ENCODE measurements around the gene HNRNPK. TPM values are rescaled to one million over a fixed set of nuclear protein-coding genes. Genes with fewer than 3 reads are reported as not detected.

The HNRNPK gene
- total RNA-seq, 1 experiment from 2014 or later, result 723 TPM

DNA sequence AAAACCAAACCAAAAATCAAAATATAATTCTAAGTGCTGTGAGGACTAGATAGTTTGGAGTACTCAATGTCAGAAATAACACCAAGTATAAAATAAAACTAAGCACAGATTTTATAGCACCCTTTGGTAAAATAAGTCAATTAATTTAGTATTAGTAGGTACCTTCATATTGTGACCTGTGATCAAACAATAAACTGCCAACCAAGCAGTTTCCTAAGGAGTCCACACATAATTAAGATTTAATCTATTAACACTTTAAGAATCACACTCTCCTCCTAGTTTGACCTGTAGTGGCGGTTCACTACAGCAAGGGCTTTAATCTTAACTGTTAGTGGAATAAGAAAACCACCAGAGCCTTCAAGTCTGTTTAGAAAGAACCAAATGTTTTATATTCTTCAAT lies 2.8 kb downstream of the HNRNPK start:
- POLR2A ChIA-PET, result interaction anchor here (0.6 kb wide), 1 partner anchor 40 kb away, joined by 5 read pairs; no protein-coding TSS in a partner anchor

DNA sequence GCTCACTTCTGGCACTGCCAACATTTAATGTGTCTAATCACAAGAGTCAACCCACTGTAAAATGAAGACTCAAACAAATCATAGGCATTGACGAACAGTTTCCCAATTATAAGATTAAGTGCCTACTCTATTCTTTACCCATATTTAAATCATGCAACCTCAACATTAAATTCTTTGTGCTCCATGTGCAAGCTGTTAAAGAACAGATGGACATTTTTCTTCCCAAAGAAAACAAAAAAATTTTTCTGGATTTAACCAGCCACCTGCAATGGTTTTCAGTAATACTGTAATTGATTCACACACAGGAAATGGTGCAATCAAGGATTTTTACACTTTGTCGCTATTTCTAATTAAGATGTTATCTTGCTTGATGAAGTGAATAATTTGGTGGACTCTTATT lies 3.6 kb downstream of the HNRNPK start:
- DNase-seq (ENCODE audit: low spot score) (no peak), ATAC-seq (no peak)
- ChIA-PET CTCF (interaction anchor here (0.7 kb wide), 1 partner anchor 33 kb away, joined by 3 read pairs; no protein-coding TSS in a partner anchor), POLR2A (no interaction called here)
- Mint-ChIP-seq H3K9me3 (no peaks in the 10 kb centered on the region), H3K4me1 (peaks cover 32% of the 10 kb centered on the region), H3K27me3 (ENCODE audit: low read depth) (peaks cover 2% of the 10 kb centered on the region), H3K36me3 (peaks cover 80% of the 10 kb centered on the region), H3K27ac (peak overlapping the region; percentile 89; the same call in 1 of the 2 replicates), H3K4me3 (peak overlapping the region; percentile 99; the same call in 1 of the 2 replicates)
- TF ChIP-seq ZNF317 (CRISPR knock-in tag; IDR thresholded peaks at IDR 0.05; ENCODE audit: borderline replicate concordance, low read depth) (no peak), RELA (CRISPR knock-in tag; IDR thresholded peaks at IDR 0.05; ENCODE audit: borderline replicate concordance) (no peak), SMAD4 (CRISPR knock-in tag; IDR thresholded peaks at IDR 0.05) (no peak), ZNF121 (CRISPR knock-in tag; IDR thresholded peaks at IDR 0.05) (no peak), ZNF138 (CRISPR knock-in tag; conservative IDR thresholded peaks at IDR 0.05) (no peak), ZNF416 (CRISPR knock-in tag; IDR thresholded peaks at IDR 0.05) (no peak), RORB (CRISPR knock-in tag; IDR thresholded peaks at IDR 0.05) (no peak), NR1H2 (CRISPR knock-in tag; IDR thresholded peaks at IDR 0.05) (no peak), JAZF1 (CRISPR knock-in tag; IDR thresholded peaks at IDR 0.05) (no peak)
- TF ChIP-seq, protein P1, sequence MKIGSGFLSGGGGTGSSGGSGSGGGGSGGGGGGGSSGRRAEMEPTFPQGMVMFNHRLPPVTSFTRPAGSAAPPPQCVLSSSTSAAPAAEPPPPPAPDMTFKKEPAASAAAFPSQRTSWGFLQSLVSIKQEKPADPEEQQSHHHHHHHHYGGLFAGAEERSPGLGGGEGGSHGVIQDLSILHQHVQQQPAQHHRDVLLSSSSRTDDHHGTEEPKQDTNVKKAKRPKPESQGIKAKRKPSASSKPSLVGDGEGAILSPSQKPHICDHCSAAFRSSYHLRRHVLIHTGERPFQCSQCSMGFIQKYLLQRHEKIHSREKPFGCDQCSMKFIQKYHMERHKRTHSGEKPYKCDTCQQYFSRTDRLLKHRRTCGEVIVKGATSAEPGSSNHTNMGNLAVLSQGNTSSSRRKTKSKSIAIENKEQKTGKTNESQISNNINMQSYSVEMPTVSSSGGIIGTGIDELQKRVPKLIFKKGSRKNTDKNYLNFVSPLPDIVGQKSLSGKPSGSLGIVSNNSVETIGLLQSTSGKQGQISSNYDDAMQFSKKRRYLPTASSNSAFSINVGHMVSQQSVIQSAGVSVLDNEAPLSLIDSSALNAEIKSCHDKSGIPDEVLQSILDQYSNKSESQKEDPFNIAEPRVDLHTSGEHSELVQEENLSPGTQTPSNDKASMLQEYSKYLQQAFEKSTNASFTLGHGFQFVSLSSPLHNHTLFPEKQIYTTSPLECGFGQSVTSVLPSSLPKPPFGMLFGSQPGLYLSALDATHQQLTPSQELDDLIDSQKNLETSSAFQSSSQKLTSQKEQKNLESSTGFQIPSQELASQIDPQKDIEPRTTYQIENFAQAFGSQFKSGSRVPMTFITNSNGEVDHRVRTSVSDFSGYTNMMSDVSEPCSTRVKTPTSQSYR (CRISPR knock-in tag; IDR thresholded peaks at IDR 0.05), result no peak
- TF ChIP-seq, protein P2, sequence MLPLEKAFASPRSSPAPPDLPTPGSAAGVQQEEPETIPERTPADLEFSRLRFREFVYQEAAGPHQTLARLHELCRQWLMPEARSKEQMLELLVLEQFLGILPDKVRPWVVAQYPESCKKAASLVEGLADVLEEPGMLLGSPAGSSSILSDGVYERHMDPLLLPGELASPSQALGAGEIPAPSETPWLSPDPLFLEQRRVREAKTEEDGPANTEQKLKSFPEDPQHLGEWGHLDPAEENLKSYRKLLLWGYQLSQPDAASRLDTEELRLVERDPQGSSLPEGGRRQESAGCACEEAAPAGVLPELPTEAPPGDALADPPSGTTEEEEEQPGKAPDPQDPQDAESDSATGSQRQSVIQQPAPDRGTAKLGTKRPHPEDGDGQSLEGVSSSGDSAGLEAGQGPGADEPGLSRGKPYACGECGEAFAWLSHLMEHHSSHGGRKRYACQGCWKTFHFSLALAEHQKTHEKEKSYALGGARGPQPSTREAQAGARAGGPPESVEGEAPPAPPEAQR (CRISPR knock-in tag; IDR thresholded peaks at IDR 0.05), result no peak
- TF ChIP-seq, protein P3, sequence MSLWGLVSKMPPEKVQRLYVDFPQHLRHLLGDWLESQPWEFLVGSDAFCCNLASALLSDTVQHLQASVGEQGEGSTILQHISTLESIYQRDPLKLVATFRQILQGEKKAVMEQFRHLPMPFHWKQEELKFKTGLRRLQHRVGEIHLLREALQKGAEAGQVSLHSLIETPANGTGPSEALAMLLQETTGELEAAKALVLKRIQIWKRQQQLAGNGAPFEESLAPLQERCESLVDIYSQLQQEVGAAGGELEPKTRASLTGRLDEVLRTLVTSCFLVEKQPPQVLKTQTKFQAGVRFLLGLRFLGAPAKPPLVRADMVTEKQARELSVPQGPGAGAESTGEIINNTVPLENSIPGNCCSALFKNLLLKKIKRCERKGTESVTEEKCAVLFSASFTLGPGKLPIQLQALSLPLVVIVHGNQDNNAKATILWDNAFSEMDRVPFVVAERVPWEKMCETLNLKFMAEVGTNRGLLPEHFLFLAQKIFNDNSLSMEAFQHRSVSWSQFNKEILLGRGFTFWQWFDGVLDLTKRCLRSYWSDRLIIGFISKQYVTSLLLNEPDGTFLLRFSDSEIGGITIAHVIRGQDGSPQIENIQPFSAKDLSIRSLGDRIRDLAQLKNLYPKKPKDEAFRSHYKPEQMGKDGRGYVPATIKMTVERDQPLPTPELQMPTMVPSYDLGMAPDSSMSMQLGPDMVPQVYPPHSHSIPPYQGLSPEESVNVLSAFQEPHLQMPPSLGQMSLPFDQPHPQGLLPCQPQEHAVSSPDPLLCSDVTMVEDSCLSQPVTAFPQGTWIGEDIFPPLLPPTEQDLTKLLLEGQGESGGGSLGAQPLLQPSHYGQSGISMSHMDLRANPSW (CRISPR knock-in tag; conservative IDR thresholded peaks at IDR 0.05; ENCODE audit: low read depth), result no peak
- TF ChIP-seq, protein P4, sequence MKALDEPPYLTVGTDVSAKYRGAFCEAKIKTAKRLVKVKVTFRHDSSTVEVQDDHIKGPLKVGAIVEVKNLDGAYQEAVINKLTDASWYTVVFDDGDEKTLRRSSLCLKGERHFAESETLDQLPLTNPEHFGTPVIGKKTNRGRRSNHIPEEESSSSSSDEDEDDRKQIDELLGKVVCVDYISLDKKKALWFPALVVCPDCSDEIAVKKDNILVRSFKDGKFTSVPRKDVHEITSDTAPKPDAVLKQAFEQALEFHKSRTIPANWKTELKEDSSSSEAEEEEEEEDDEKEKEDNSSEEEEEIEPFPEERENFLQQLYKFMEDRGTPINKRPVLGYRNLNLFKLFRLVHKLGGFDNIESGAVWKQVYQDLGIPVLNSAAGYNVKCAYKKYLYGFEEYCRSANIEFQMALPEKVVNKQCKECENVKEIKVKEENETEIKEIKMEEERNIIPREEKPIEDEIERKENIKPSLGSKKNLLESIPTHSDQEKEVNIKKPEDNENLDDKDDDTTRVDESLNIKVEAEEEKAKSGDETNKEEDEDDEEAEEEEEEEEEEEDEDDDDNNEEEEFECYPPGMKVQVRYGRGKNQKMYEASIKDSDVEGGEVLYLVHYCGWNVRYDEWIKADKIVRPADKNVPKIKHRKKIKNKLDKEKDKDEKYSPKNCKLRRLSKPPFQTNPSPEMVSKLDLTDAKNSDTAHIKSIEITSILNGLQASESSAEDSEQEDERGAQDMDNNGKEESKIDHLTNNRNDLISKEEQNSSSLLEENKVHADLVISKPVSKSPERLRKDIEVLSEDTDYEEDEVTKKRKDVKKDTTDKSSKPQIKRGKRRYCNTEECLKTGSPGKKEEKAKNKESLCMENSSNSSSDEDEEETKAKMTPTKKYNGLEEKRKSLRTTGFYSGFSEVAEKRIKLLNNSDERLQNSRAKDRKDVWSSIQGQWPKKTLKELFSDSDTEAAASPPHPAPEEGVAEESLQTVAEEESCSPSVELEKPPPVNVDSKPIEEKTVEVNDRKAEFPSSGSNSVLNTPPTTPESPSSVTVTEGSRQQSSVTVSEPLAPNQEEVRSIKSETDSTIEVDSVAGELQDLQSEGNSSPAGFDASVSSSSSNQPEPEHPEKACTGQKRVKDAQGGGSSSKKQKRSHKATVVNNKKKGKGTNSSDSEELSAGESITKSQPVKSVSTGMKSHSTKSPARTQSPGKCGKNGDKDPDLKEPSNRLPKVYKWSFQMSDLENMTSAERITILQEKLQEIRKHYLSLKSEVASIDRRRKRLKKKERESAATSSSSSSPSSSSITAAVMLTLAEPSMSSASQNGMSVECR (CRISPR knock-in tag; IDR thresholded peaks at IDR 0.05; ENCODE audit: borderline replicate concordance), result no peak
- TF ChIP-seq, protein P5, sequence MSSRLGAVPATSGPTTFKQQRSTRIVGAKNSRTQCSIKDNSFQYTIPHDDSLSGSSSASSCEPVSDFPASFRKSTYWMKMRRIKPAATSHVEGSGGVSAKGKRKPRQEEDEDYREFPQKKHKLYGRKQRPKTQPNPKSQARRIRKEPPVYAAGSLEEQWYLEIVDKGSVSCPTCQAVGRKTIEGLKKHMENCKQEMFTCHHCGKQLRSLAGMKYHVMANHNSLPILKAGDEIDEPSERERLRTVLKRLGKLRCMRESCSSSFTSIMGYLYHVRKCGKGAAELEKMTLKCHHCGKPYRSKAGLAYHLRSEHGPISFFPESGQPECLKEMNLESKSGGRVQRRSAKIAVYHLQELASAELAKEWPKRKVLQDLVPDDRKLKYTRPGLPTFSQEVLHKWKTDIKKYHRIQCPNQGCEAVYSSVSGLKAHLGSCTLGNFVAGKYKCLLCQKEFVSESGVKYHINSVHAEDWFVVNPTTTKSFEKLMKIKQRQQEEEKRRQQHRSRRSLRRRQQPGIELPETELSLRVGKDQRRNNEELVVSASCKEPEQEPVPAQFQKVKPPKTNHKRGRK (CRISPR knock-in tag; IDR thresholded peaks at IDR 0.05; ENCODE audit: borderline replicate concordance), result no peak

More for the DNA sequence above, 2.8 kb downstream of the HNRNPK start:
- Mint-ChIP-seq H3K27ac (peak overlapping the region; percentile 93), H3K4me3 (peak overlapping the region; percentile 99), H3K4me1 (peaks cover 39% of the 10 kb centered on the region), H3K9me3 (no peaks in the 10 kb centered on the region), H3K27me3 (ENCODE audit: low read depth) (peaks cover 2% of the 10 kb centered on the region), H3K36me3 (peaks cover 72% of the 10 kb centered on the region)
- DNase-seq (ENCODE audit: low spot score) (no peak), ATAC-seq (no peak)
- TF ChIP-seq, protein P6, sequence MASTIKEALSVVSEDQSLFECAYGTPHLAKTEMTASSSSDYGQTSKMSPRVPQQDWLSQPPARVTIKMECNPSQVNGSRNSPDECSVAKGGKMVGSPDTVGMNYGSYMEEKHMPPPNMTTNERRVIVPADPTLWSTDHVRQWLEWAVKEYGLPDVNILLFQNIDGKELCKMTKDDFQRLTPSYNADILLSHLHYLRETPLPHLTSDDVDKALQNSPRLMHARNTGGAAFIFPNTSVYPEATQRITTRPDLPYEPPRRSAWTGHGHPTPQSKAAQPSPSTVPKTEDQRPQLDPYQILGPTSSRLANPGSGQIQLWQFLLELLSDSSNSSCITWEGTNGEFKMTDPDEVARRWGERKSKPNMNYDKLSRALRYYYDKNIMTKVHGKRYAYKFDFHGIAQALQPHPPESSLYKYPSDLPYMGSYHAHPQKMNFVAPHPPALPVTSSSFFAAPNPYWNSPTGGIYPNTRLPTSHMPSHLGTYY (CRISPR knock-in tag; IDR thresholded peaks at IDR 0.05), result no peak
- TF ChIP-seq NFATC4 (CRISPR knock-in tag; IDR thresholded peaks at IDR 0.05), result no peak
- TF ChIP-seq, protein P5 (CRISPR knock-in tag; IDR thresholded peaks at IDR 0.05; ENCODE audit: borderline replicate concordance), result no peak
- TF ChIP-seq HMGA2 (CRISPR knock-in tag; IDR thresholded peaks at IDR 0.05), result no peak
- no peak for TF ChIP-seq GRHL2 (CRISPR knock-in tag; IDR thresholded peaks at IDR 0.05; ENCODE audit: insufficient replicate concordance, severe bottlenecking)
- CTCF ChIA-PET, result interaction anchor here (0.7 kb wide), 1 partner anchor 32 kb away, joined by 3 read pairs; no protein-coding TSS in a partner anchor
